Brain microvascular endothelial cell (primary cell): ENCODE measurements around the gene KLHDC8B.
A peak's percentile ranks its signal among the peaks of the same experiment; 100 is the strongest.

ENCODE experiments used
- DNase-seq: peaks from one replicate; pipeline ENCODE4 v3.0.0-alpha.2; 2020
- H3K27ac ChIP-seq: fragments of 250-450 bp; sonication (Bioruptor Pico); 2 replicates; pipeline ENCODE4 v1.5.1; 2020; ENCODE audit warnings: mild to moderate bottlenecking, moderate library complexity
- H3K27me3 ChIP-seq: fragments of 250-450 bp; sonication (Bioruptor Pico); replicated peaks from 2 replicates; pipeline ENCODE4 v1.5.1; 2020; ENCODE audit warnings: mild to moderate bottlenecking
- H3K36me3 ChIP-seq: fragments of 250-450 bp; sonication (Bioruptor Pico); replicated peaks from 2 replicates; pipeline ENCODE4 v1.5.1; 2020; ENCODE audit warnings: mild to moderate bottlenecking
- H3K4me3 ChIP-seq: 2 replicates; pipeline ENCODE4 v1.5.1; 2011; ENCODE audit warnings: low read depth, mild to moderate bottlenecking, control low read depth, low read length, moderate library complexity
- in situ Hi-C: cut with HindIII; loops from 2 replicates; pipeline ENCODE4 v1.10.0; 2017; ENCODE audit warnings: low sequenced_read_pairs, low pct_ligation_motif_present
- TF ChIP-seq, protein P1 (sequence below): IDR thresholded peaks from 2 replicates; pipeline ENCODE4 v1.5.1; 2011; ENCODE audit warnings: low read depth, mild to moderate bottlenecking, moderate library complexity, low read length, control low read depth, inconsistent platforms; ENCODE audit errors: missing control alignments

Gene KLHDC8B

DNA sequence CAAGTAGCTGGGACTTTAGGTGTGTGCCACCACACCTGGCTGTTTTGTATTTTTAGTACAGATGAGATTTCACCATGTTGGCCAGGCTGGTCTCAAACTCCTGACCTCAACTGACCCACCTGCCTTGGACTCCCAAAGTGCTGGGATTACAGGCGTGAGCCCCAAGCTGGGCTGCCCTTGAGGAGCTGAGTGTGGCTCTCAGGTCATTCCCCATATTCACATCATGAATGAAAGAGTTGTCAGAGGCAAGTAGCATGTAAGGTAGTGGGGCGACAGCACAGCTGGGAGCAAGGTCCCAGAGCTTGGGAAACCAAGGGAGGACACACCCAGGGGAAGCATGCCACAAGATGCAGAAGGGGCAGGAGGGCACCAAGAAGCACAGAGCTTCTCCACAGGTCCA lies 10.2 kb upstream of the KLHDC8B start:
- DNase-seq = no peak
- H3K4me3 ChIP-seq = no peak overlapping the region
- TF ChIP-seq, protein P1, sequence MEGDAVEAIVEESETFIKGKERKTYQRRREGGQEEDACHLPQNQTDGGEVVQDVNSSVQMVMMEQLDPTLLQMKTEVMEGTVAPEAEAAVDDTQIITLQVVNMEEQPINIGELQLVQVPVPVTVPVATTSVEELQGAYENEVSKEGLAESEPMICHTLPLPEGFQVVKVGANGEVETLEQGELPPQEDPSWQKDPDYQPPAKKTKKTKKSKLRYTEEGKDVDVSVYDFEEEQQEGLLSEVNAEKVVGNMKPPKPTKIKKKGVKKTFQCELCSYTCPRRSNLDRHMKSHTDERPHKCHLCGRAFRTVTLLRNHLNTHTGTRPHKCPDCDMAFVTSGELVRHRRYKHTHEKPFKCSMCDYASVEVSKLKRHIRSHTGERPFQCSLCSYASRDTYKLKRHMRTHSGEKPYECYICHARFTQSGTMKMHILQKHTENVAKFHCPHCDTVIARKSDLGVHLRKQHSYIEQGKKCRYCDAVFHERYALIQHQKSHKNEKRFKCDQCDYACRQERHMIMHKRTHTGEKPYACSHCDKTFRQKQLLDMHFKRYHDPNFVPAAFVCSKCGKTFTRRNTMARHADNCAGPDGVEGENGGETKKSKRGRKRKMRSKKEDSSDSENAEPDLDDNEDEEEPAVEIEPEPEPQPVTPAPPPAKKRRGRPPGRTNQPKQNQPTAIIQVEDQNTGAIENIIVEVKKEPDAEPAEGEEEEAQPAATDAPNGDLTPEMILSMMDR = no peak
- in situ Hi-C loops = no loop called here
- no peak overlapping the region for H3K27ac ChIP-seq
- H3K27me3 ChIP-seq = no peaks in the 10 kb centered on the region
- peaks cover 18% of the 10 kb centered on the region for H3K36me3 ChIP-seq

DNA sequence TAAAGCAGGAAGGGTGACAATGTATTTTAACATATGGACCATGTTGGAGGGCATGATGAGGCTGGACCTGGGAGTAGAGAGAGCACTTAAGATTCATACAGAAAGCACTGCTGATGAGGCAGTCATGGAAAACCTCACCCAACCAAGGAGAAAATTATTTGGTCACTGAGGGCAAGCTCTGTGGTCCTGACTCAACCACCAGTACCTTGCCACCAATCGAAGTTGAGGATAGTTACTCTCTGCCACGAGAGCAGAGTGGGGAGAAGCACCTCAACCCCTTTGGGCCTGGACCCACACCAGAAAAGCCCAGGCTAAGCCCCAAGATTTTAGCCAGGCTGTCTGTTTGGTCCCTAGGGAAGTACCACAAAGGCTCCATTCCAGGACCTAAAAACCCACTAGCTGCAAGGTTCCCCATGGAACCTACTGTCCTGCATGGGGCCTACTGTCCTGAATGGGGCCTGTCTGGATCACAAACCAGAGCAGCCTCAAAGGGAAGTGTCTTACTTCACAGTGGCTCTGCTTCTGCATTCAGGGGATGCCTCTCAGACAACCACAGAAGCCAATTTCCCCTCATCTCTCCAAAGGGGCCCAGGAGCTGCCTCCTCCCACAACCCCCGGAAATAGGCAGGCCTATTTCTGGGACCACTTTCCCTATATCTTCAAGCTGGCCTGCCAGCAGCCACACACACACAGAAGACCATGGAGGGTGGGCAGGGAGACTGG lies 9.4 kb upstream of the KLHDC8B start:
- Histone ChIP-seq H3K27ac (no peak overlapping the region), H3K36me3 (peaks cover 18% of the 10 kb centered on the region), H3K27me3 (no peaks in the 10 kb centered on the region), H3K4me3 (no peak overlapping the region)
- TF ChIP-seq, protein P1 = no peak
- DNase-seq = no peak
- in situ Hi-C loops = no loop called here

DNA sequence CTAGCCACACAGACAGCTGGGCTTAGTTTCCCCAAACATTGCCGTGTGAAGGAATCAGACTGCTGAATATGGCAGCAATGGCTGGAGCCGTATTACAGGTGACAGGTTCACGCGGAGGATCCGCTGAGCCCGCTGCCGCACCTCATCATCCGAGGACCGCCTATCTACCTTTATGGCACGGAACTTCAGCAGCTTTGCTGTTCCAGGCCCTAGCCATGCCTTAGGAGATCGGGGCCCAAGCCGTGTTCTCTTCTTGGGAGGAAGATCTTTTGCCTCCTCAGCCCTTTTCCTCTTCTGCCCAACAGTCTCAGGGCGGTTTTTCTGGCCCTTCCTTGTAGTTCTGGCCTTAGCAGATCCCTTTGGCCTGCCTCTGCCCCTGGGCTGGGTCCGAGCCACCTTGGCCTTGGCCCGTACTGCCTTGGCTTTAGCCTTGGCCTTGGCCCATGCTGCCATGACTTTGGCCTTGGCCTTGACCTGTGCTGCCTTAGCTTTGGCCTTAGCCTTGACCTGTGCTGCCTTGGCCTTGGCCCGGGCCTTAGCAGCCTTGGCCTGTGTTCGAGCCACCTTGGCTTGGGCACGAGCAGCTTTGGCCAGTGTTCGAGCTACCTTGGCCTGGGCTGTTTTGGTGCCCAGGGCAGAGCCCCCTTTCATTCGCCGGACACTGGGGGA lies 8.5 kb upstream of the KLHDC8B start:
- H3K27me3 ChIP-seq = no peaks in the 10 kb centered on the region
- DNase-seq = no peak
- TF ChIP-seq, protein P1 = no peak
- no peak overlapping the region for H3K4me3 ChIP-seq
- in situ Hi-C loops = no loop called here
- H3K27ac ChIP-seq = no peak overlapping the region
- peaks cover 18% of the 10 kb centered on the region for H3K36me3 ChIP-seq

DNA sequence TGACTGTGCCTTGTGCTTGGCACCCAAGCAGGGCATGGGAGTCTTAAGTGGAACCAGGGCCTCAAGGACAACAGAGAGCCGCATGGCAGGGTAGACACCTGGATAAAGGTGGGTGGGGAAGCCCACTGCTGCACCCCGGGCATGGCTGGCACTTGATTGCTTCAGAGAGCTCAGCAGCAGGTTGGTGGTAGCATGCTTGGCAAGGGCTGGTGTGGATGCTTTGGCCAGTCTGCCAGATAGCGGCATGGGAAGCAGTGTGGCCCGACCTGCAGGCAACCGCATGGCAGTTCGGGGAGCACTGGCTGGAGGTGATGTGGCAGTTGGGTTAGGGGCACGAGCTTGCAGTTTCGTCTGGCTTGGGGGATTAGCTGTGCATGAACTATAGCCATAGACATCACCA lies 7.8 kb upstream of the KLHDC8B start:
- Histone ChIP-seq H3K36me3 (peaks cover 18% of the 10 kb centered on the region), H3K4me3 (no peak overlapping the region), H3K27ac (no peak overlapping the region), H3K27me3 (no peaks in the 10 kb centered on the region)
- no peak for DNase-seq
- in situ Hi-C loops = no loop called here
- TF ChIP-seq, protein P1 = no peak

DNA sequence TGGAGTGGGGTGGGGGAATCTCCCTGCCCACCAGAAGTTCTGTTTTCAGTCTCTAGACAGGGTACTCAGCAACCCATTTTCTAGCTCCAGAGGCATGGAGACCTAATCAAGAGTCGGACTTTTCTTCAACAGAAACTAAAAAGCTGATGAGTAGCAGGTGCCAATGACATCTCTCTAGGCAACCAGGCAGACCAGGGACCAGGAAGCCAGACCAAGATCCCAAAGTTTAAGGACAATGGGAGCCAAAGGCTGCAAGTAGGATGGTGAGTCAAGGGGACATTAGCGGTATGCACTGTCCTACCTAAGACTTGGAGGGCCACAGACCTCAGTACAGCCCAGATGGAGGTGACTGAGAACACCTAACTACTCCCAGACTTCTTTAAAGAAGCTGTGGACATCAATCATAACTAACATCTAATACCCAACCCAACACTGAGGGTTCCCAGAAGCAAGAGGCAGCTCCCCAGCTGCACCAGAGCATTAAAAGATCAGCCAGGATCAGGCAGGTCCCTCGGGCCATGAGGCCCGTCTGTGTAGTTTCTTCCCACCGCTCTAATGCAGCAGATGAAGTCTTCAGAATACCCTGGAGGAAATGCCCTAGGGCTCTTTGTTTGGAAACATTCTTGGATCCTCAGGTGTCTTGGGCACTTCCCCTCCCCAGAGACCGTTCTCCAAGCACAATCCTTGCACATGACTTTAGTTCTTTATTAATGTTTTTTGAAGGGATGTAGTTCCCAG lies 6.2 kb upstream of the KLHDC8B start:
- H3K4me3 ChIP-seq = peak overlapping the region; percentile 91
- TF ChIP-seq, protein P1 = no peak
- peak overlapping the region; percentile 57 for H3K27ac ChIP-seq
- in situ Hi-C loops = no loop called here
- no peaks in the 10 kb centered on the region for H3K27me3 ChIP-seq
- DNase-seq = no peak
- peaks cover 18% of the 10 kb centered on the region for H3K36me3 ChIP-seq
